RCC 7860 (cell line): ENCODE data around the gene SRGAP1.

ENCODE experiments used
- DNase-seq: peaks from one replicate; pipeline ENCODE4 v3.0.0-alpha.2; 2015; ENCODE audit warnings: low spot score
- FAIRE-seq: peaks from 2 replicates; lab custom pipeline; 2012; peaks lifted over from hg19 to GRCh38; lab: Jason Lieb, UNC

Gene SRGAP1

DNA sequence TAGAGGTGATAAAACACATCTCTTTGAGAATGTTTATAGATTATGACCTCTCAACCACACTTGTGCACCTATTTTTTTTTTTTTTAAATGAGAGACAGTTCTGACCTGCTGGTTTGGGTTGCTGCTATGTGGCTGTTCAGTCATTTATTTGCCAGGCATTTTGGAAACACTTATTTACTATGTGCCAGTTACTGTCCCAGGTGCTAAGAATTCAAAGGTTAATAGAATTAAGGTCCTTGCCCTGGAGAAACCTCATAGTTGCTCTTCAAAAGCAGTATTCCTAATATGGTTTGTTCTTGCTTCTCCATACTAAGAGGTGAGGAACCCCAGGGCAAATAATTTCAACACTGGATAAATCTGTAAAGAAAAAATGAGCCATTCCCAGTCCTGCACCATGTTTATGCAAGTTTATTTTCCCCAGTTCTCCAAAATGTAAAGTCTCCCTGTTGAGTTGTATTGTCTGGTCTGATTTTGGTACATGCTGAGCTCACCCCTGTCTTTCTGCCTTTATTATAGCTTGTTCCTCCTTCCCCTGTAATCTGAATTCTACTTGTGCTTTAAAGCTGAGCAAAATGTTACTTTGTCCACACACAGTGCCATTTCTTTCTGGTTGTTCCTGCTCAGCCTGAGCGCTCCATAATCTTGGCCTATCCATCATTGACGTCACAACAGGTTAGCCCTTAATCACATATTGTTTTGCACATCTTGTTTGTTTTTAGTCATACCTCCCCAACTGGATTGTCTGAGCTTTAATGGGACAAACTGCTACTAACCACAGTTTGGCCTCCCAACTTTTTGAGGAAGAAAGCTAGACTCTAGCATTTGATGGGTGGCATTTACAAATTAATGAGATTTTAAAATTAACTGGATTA is 56.7 kb downstream of the SRGAP1 start:
- no peak for DNase-seq
- no peak for FAIRE-seq

DNA sequence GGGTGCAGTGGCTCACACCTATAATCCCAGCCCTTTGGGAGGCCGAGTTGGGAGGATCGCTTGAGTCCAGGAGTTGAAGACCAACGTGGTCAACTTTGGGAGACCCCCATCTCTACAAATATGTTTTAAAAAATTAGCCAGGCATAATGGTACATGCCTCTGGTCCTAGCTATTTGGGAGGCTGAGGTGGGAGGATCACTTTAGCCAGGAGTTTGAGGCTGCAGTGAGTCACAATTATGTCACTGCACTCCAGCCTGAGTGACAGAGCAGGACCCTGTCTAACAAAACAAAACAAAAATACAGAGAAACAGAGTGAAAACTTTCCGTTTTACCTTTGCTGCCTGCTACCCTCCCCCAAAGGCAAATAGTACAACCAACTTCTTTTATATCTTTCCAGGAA is 60.2 kb downstream of the SRGAP1 start:
- DNase-seq: no peak
- FAIRE-seq: no peak

DNA sequence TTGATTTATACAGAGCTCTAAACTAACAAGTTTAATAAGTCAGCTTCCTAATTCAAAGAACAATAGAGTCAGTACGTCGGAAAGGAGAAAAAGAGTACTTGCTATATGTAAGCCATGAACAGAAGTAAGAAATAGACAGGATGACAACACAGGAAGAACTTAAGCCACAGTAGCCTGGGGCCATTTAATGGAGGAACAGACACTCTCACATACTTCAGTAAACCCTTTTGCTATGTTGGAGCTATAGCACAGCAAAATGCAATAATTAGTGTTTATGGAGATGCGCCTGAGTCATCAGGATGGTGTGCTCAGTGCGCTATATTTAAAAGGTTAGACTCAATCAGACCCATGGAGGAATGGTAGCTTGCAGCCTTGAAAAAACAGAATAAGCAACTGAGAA is 61.0 kb downstream of the SRGAP1 start:
- FAIRE-seq: no peak
- DNase-seq: no peak

DNA sequence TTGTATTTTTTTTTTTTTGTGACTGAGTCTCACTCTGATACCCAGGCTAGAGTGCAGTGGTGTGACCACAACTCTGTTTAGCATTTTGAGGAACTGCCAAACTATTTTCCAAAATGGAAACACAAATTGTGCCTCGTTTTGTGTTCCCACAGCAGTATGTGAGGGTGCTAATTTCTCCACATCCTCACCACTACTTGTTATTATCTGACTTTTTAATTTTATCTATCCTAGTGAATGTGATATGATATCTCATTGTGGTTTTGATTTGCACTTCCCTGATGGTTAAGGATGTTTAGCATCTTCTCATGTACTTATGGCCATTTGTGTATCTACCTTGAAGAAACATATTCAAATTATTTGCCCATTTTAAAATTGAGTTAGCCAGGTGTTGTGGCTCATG is 62.4 kb downstream of the SRGAP1 start:
- DNase-seq (no peak), FAIRE-seq (no peak)

DNA sequence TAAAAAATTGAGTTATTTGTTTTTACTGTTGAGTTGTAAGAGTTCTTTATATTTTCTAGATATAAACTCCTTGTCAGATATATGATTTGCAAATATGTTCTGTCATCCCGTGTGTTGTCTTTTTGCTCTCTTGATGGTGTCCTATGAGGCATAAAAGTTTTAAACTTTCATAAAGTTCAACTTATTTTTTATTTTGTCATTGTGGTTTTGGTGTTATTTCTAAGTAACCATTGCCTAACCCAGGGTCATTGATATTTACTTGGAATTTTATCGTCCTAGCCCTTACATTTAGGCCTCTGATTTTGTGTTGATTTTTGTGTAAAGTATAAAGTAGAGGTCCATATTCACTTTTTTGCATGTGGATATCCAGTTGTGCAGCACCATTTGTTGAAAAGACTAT is 63.1 kb downstream of the SRGAP1 start:
- no peak for FAIRE-seq
- no peak for DNase-seq

DNA sequence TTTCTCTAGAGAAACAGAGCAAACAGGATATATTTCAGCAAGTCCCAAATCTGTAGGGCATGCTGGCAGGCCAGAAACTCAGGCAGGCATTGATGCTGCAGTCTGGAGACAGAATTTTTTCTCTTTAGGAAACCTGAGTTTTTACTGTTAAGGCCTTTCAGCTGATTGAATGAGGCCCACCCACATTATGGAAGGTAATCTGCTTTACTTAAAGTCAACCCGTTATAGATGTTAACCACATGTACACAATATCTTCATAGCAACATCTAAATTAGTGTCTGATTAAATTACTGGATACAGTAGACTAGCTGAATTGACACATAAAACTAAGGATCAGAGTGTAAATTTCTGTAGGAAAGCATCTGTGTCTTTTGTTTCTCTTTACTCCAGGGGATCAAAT is 65.2 kb downstream of the SRGAP1 start:
- DNase-seq: no peak
- no peak for FAIRE-seq

DNA sequence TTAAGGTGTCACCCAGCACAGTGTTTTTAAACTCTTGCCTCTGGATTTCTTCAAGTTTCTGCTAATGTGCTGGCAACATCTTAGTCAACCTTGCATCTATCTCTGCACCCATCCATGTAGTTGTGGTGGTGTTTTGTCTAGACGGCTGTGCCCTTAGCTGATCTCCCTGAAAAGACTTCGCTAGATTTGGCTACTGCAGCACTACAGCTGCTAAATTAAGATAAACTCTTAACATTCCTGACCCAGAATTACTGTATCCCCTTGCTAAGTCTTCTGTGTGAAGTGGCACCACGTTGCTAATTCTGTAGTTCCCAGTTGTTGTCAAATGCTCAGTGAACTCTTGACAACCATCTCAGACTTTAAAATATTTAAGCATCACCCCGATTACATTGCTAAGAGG is 66.8 kb downstream of the SRGAP1 start:
- DNase-seq (no peak), FAIRE-seq (no peak)

DNA sequence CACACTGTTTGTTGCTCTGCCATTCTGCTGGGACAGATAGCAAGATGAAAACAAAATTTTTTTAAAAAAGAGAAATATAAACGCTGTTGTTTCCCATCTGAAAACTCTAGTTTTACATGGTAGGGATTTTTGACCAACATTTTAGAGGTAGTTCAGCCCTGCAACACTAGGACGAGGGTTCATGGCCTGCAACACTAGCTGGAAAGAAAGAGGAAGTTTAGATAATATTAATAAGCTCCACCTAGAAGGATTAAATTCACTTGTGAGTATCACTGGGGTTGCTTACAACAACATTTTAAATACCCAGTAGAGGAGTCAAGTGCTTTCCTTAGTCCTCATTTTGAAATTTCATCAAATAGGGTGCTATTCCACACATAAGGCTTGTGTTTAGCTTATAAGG is 68.2 kb downstream of the SRGAP1 start:
- DNase-seq: no peak
- no peak for FAIRE-seq

DNA sequence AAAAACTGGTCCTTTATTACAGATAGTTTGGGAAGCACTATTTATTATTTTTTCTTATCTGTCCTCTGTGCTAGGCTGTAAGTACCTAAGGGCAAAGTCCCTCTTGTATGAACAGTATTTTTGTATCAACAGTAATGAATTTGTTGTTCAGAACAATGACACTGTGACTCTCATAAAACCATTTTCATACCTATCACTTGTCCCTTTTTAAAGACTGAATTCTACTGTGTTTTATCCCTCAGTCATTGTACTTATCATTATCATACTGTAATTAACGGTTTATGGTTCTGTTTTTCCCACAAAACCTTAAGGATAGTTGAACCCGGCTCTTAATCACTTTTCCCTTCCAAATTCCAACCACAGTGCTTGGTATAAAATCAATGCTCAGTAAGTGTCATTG is 69.4 kb downstream of the SRGAP1 start:
- no peak for DNase-seq
- no peak for FAIRE-seq

DNA sequence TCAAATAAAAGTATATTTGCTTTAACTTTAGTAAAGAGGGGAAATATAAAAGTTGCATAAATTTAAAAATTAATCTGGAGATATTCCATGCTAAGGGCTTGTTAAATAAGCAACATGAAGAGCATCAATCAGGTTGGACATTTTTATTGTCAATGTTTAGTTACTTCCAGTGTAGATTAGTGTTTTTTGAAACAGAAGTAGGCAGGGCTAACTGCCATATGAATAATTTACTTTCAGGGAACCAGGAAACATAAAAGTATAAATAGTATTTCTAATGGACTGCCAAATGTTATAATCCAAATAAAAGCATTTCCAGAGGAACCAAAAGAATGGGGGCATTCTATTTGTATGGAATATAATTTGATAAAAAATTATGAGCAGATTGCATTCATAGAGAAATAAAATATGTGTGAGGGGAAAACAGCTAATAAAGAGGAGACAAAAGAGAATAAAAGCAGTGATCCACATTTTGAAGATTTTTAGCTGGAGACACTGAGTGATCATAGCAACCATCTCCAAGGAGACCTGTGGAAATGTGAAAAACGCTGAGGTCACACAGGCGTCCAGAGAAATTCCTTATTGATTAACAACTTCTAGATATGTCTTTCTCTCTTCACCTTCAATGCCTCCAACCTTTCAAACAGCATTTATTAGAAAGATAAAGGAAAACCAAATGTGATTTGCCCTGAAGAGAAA is 70.8 kb downstream of the SRGAP1 start:
- FAIRE-seq (peak; percentile 27), DNase-seq (peak; percentile 69)

DNA sequence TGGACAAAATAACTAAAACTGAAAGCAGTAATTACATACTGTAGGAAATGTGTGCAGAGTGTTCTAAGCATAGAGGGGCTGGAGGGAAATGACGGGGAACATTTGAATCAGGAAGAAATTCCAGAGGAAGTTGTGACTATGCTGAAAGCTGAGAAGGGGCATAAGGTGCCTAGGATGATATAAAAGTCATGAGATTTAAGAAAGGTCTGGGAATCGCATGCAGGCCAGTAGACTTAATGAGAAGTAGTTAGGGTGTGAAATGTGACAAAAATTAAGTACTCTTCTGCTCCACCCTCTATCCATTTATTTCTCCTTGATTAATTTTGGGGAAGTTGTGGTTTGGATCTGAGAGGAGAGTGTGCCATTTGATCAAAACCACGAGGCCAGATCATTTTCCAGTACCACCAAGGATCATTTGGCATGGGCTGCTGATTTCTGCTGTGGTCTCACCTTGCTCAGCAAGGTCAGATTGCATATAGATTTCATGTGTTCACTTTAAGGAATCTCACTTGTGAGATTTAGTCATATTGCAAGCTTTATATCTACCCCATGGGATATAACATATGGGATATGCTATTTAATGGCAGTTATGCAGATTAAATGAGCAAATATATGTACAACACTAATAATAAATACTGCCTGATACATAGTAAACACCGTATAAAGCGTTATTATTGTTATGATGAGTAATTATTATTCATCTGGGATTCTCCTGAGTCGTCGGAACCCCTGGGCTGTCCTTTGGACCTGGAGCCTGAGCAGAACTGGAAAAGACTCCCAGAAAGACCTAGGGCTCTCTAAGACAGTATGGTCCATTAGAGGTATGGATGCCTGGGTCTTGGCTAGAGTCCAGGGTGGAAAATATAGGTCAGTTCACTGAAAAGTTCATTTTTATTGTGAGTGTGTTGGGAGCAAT is 72.3 kb downstream of the SRGAP1 start:
- DNase-seq (peak; percentile 47), FAIRE-seq (peak; percentile 78)

DNA sequence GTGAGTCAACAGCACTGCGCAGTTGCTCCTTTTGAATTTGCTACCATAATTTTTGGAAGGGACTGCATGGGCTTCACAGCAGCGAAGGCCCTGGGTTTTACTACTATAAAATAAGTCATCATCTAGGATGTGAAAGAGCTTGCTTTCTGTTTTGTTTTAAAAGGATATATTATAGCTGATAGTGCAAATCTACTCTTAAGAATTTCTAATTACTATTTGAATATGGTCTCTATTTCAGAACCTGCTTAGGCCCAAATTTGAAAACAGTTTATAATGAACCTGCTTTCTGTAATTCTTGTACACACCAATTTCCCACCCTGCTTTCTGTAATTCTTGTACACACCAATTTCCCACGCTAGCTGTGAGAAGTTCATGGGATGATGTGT is 73.0 kb downstream of the SRGAP1 start:
- DNase-seq: no peak
- FAIRE-seq: no peak

DNA sequence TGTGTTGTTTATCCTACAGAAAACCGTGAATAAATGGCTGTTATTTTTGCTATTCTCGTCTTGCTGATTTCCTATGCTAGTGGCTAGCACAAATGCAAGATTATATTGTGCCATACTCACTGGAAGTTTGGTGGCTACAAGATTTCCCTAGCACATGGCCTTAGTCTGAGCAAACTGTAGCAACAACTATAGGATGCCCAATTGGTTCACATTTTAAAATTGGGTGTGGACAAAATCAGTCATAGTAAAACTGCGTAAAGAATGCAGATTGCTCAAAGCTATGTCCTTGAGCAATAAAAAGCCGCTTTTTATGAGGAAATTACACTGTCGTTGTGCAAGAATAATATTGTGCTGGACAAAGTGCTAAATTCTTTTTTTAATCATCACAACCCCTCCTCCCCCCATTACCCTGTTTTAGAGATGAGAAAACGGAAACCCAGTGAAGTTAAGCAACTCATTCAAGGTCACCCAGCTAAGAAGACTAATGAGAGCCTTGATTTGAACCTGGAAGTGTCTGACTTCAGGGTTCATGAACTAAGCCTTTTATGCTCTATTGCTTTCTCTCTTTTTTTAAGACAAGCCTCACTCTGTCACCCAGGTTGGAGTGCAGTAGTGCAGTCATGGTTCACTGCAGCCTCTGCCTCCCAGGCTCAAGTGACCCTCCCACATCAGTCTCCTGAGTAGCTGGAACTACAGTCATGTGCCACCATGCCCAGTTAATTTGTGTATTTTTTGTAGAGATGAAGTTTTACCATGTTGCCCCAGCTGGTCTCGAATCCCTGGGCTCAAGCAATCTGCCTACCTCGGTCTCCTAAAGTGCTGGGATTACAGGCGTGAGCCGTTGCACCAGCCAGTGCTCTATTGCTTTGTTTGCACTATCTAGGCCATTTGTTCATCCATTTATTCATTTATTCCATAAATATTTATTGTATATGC is 73.6 kb downstream of the SRGAP1 start:
- peak; percentile 95 for FAIRE-seq
- DNase-seq: peak; percentile 95

DNA sequence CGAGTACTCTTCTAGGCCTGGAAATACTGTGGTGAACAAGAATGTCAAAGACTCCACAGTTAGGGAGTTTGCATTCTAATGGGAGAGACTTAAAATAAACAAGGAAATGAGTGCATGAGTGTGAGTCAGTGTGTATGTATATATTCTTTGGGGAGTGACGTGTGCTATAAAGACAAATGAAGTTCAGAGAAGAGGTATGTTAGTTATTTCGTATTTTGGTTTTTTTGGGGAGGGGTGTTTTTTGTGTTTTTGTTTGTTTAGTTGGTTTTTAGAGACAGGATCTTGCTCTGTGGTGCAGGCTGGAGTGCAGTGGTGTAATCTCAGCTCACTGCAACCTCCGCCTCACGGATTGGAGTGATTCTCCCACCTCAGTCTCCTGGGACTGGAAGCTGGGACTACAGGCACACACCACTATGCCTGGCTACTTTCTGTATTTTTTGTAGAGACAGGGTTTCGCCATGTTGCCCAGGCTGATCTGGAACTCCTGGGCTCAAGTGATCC is 74.3 kb downstream of the SRGAP1 start:
- FAIRE-seq (no peak), DNase-seq (peak; percentile 83)

DNA sequence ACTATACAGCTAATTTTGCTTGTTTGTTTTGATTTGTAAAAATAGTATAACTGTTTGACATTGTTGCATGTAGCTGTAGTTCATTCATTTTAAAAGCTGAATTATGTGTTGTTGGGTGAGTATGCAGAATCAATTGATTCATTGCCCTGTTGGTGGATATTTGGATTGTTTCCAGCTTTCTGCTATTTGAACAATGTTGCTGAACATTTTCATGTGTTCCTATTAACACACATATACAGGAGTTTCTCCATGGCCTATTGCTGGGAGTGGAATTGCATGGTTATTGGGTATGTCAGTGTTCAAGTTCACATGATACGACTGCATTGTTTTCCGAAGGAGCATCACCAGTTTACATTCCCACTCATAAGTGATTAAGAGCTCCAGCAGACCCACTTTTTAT is 75.3 kb downstream of the SRGAP1 start:
- DNase-seq (no peak), FAIRE-seq (no peak)

DNA sequence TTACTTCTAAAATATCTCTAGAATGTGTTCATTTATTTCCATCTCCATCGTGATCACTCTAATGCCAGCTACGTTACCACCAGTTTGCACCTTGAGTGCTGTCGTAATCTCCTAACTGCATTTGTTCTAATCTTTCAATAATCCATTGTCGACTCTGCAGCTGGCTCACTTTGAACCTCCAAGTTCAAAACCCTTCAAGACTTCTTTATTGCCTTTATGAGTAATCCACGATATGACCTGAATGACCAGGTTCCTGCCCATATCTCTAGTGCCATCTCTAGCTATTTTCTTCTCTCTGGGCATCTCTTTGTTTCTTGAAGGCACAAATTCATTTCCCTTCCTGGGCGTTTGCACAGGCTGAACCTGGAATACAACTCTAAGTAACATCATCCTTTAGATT is 76.7 kb downstream of the SRGAP1 start:
- DNase-seq (no peak), FAIRE-seq (no peak)

DNA sequence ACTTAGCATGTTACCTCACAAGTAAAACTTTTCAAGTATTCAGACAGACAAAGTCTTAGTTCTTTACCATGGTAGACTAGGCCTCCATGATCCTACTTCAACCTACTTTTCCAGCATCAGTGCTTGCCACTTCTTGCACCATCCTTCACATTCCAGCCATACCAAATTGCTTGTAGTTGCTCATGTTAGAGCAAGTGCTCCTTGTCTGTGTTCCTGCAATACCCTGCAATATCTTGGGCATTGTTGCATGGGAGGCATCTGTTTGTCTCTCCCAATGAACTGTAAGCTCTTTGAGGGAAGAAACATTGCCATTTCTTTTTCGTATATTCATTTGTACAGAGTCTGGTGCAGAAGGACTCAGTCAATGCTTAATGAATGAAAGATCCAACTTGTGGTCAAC is 78.0 kb downstream of the SRGAP1 start:
- FAIRE-seq (no peak), DNase-seq (no peak)

DNA sequence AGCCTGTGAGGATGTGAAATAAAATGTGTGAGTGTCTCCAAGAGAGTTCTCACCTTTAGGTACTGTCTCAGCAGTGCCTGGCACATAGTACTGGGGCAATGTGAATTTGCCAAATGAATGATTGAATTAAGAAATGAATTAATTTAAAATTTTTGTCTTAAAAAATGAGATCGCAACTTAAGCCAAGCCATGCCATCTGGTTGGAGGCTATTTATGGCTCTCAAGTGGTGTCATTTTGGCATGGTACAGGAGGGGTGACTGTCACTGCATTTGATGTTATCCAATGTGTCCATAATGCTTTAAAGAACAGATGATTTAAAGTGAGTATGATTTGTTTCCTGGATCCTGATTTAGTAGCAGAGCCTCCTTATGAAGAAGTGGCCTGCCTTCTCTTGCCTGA is 80.3 kb downstream of the SRGAP1 start:
- DNase-seq (no peak), FAIRE-seq (no peak)

DNA sequence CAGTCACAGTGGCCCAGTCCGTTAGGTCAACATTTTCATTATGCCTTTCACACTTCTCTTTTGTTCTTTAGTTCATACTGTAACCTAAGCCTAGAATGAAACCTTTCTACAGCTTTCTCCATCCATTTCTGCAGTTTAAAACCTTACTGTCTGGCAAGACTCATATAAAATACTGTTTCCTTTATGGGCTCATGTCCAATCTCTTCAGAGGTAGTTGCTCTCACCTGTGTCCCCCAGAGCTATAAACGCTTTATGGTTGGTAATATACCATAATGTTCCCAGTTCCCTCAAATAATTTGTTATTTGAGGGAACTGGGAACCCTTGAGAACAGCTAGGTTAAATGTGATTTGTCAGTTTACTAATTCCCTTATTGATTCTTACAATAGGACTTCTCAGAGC is 83.0 kb downstream of the SRGAP1 start:
- DNase-seq (no peak), FAIRE-seq (no peak)

DNA sequence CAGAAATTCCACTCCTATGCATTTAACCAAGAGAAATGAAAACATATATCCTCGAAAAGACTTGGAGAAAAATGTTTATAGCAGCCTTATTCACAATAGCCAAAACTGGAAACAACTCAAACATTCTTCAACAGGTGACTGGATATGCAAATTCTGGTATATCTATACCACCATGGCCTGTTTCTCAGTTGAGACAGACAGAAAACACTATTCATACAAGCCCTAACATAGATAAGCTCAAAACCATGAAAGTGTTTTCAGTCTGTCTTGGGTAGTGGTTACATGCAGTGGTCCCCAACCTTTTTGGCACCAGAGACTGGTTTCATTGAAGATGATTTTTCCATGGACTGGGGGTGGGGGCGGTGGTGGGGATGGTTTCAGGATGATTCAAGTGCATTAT is 83.8 kb downstream of the SRGAP1 start:
- FAIRE-seq (no peak), DNase-seq (no peak)
